Liver (tissue), 9 donors: Measurements from ENCODE around the gene ANKRD28. TPM values are rescaled to one million over a fixed set of nuclear protein-coding genes. Genes with fewer than 3 reads are reported as not detected.

Source experiments
- DNase-seq: peaks from one replicate; pipeline ENCODE4 v3.0.0-alpha.2; 2017; ENCODE audit warnings: low spot score
- H3K27ac ChIP-seq, 2 donors: one replicate each; pipeline ENCODE4 v1.7.0; 2013; ENCODE audit warnings: inconsistent platforms in 2 of 2, low read length in 2 of 2, control low read depth in 1 of 2, low read depth in 1 of 2, mild to moderate bottlenecking in 1 of 2
- H3K27me3 ChIP-seq, 4 donors: one replicate each; pipeline versions ENCODE4 v1.6.1 to v1.7.0; 2013; ENCODE audit warnings: low read length in 3 of 4, inconsistent platforms in 1 of 4, mild to moderate bottlenecking in 1 of 4, moderate library complexity in 1 of 4; ENCODE audit not compliant: control insufficient read depth in 4 of 4, insufficient read depth in 4 of 4
- H3K36me3 ChIP-seq, 4 donors: one replicate each; pipeline versions ENCODE4 v1.6.1 to v1.7.0; 2013; ENCODE audit warnings: low read length in 3 of 4, mild to moderate bottlenecking in 3 of 4, low read depth in 1 of 4, moderate library complexity in 1 of 4; ENCODE audit not compliant: control insufficient read depth in 4 of 4, insufficient read depth in 3 of 4
- H3K4me1 ChIP-seq, 4 donors: one replicate each; pipeline versions ENCODE4 v1.6.1 to v1.7.0; 2013; ENCODE audit warnings: low read length in 3 of 4, mild to moderate bottlenecking in 3 of 4, moderate library complexity in 1 of 4; ENCODE audit not compliant: control insufficient read depth in 4 of 4, insufficient read depth in 4 of 4
- H3K4me3 ChIP-seq, 3 donors: one replicate each; pipeline versions ENCODE4 v1.6.1 to v1.7.0; 2013; ENCODE audit warnings: low read length in 3 of 3, control low read depth in 1 of 3, low read depth in 1 of 3, mild to moderate bottlenecking in 1 of 3
- H3K9ac ChIP-seq, 2 donors: one replicate each; pipeline ENCODE4 v1.7.0; 2013; ENCODE audit warnings: low read length in 2 of 2, mild to moderate bottlenecking in 2 of 2, moderate library complexity in 2 of 2, control low read depth in 1 of 2, low read depth in 1 of 2
- H3K9me3 ChIP-seq, 4 donors: one replicate each; pipeline versions ENCODE4 v1.6.1 to v1.7.0; 2013; ENCODE audit warnings: low read length in 3 of 4; ENCODE audit not compliant: control insufficient read depth in 4 of 4
- ATF3 ChIP-seq: IDR thresholded peaks from 2 replicates; pipeline ENCODE4 v1.6.1; 2016; ENCODE audit warnings: antibody characterized with exemption
- CTCF ChIP-seq: fragments of 150-350 bp; IDR thresholded peaks from 2 replicates; pipeline ENCODE4 v1.5.1; 2017; ENCODE audit warnings: improper control_type of control experiment, low read depth, low read length; ENCODE audit not compliant: missing input control
- EGR1 ChIP-seq, 2 donors: IDR thresholded peaks; 2 replicates each; pipeline ENCODE4 v1.6.1; 2016 to 2018; ENCODE audit warnings: antibody characterized with exemption in 2 of 2, low read depth in 2 of 2
- FOXA1 ChIP-seq: IDR thresholded peaks from 2 replicates; pipeline ENCODE4 v1.6.1; 2016; ENCODE audit warnings: antibody characterized with exemption
- FOXA2 ChIP-seq: IDR thresholded peaks from 2 replicates; pipeline ENCODE4 v1.6.1; 2016; ENCODE audit warnings: antibody characterized with exemption
- GABPA ChIP-seq, 2 donors: IDR thresholded peaks in 1 of 2; conservative IDR thresholded peaks in 1 of 2; 2 replicates each; pipeline ENCODE4 v1.6.1; 2016; ENCODE audit warnings: antibody characterized with exemption in 2 of 2, mild to moderate bottlenecking in 1 of 2, moderate library complexity in 1 of 2
- HNF4A ChIP-seq, 2 donors: conservative IDR thresholded peaks; 2 replicates each; pipeline ENCODE4 v1.6.1; 2016; ENCODE audit warnings: antibody characterized with exemption in 2 of 2, mild to moderate bottlenecking in 2 of 2
- HNF4G ChIP-seq: IDR thresholded peaks from 2 replicates; pipeline ENCODE4 v1.6.1; 2016; ENCODE audit warnings: antibody characterized with exemption
- JUND ChIP-seq, 2 donors: IDR thresholded peaks; 2 replicates each; pipeline ENCODE4 v1.6.1; 2016; ENCODE audit warnings: antibody characterized with exemption in 2 of 2
- NR2F2 ChIP-seq: IDR thresholded peaks from 2 replicates; pipeline ENCODE4 v1.6.1; 2016; ENCODE audit warnings: antibody characterized with exemption
- RAD21 ChIP-seq, 2 donors: IDR thresholded peaks; 2 replicates each; pipeline ENCODE4 v1.6.1; 2016; ENCODE audit warnings: antibody characterized with exemption in 2 of 2, mild to moderate bottlenecking in 2 of 2
- RXRA ChIP-seq, 2 donors: IDR thresholded peaks; 2 replicates each; pipeline ENCODE4 v1.6.1; 2017 to 2018; ENCODE audit warnings: antibody characterized with exemption in 2 of 2, mild to moderate bottlenecking in 1 of 2
- SP1 ChIP-seq: IDR thresholded peaks from 2 replicates; pipeline ENCODE4 v1.6.1; 2018; ENCODE audit warnings: antibody characterized with exemption, mild to moderate bottlenecking
- TAF1 ChIP-seq: conservative IDR thresholded peaks from 2 replicates; pipeline ENCODE4 v1.6.1; 2016; ENCODE audit warnings: antibody characterized with exemption, mild to moderate bottlenecking
- YY1 ChIP-seq: IDR thresholded peaks from 2 replicates; pipeline ENCODE4 v1.6.1; 2016; ENCODE audit warnings: antibody characterized with exemption, mild to moderate bottlenecking
- WGBS: extraction: QIAGEN DNeasy Blood & Tissue Kit; methylation state at CpG from one replicate; pipeline ENCODE4 v1.1.7; 2013; 5-methylcytosine and 5-hydroxymethylcytosine counted together
- polyA plus RNA-seq, 2 donors: library from polyadenylated mRNA; stranded (reverse) in 1 of 2; unstranded in 1 of 2; fragments of 200-250 nt in 1 of 2; fragments of >200 nt in 1 of 2; fragmentation: Nextera tagmentation in 1 of 2; extraction: Ambion mirVana in 1 of 2; gene quantifications; one replicate each; pipeline versions ENCODE4 v1.2.1 to v1.2.3, GENCODE V29; 2013 to 2015
- total RNA-seq, 2 donors: library from RNA; depleted of rRNA; stranded (reverse); fragments of >200 nt; gene quantifications; one replicate each; pipeline ENCODE4 v1.2.3, GENCODE V29; 2014
- TF ChIP-seq, protein P1 (sequence below): IDR thresholded peaks from 2 replicates; pipeline ENCODE4 v1.6.1; 2016; ENCODE audit warnings: antibody characterized with exemption, mild to moderate bottlenecking
- TF ChIP-seq, protein P2 (sequence below): IDR thresholded peaks from 2 replicates; pipeline ENCODE4 v1.6.1; 2016; ENCODE audit warnings: antibody characterized with exemption
- TF ChIP-seq, protein P3 (sequence below): IDR thresholded peaks from 2 replicates; pipeline ENCODE4 v1.6.1; 2016; ENCODE audit warnings: antibody characterized with exemption
- donor health status: healthy.
- donor health status: healthy.
- donor health status: healthy.
- donor health status: healthy.
- donor health status: healthy.

Gene ANKRD28
- total and polyA plus RNA-seq, 4 donors = 9.2 to 39.1 (median 16.8) TPM

GRCh38 chr3:15651396-15651795 lies 146.4 kb downstream of the ANKRD28 start:
- peaks cover 0 to 2% (median 0%) of the 10 kb centered on the region in 4 donors for H3K36me3 ChIP-seq
- TF ChIP-seq HNF4G (no peak), RXRA (IDR thresholded peaks at IDR 0.05) (no peak), FOXA1 (no peak), JUND (IDR thresholded peaks at IDR 0.05) (no peak), EGR1 (IDR thresholded peaks at IDR 0.05; ENCODE audit: low read depth in 2 of 2) (no peak), CTCF (no peak), ATF3 (no peak)
- TF ChIP-seq, protein P1, sequence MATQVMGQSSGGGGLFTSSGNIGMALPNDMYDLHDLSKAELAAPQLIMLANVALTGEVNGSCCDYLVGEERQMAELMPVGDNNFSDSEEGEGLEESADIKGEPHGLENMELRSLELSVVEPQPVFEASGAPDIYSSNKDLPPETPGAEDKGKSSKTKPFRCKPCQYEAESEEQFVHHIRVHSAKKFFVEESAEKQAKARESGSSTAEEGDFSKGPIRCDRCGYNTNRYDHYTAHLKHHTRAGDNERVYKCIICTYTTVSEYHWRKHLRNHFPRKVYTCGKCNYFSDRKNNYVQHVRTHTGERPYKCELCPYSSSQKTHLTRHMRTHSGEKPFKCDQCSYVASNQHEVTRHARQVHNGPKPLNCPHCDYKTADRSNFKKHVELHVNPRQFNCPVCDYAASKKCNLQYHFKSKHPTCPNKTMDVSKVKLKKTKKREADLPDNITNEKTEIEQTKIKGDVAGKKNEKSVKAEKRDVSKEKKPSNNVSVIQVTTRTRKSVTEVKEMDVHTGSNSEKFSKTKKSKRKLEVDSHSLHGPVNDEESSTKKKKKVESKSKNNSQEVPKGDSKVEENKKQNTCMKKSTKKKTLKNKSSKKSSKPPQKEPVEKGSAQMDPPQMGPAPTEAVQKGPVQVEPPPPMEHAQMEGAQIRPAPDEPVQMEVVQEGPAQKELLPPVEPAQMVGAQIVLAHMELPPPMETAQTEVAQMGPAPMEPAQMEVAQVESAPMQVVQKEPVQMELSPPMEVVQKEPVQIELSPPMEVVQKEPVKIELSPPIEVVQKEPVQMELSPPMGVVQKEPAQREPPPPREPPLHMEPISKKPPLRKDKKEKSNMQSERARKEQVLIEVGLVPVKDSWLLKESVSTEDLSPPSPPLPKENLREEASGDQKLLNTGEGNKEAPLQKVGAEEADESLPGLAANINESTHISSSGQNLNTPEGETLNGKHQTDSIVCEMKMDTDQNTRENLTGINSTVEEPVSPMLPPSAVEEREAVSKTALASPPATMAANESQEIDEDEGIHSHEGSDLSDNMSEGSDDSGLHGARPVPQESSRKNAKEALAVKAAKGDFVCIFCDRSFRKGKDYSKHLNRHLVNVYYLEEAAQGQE = no peak
- H3K27me3 ChIP-seq = no peaks in the 10 kb centered on the region
- no peak overlapping the region for H3K9ac ChIP-seq
- H3K27ac ChIP-seq = no peak overlapping the region
- WGBS = 78% methylated on average over 8 of the region's 8 CpGs
- no peak overlapping the region for H3K4me3 ChIP-seq
- H3K9me3 ChIP-seq = peaks cover 2 to 5% (median 4%) of the 10 kb centered on the region in 4 donors
- DNase-seq = no peak
- H3K4me1 ChIP-seq = no peaks in the 10 kb centered on the region

- H3K27me3 ChIP-seq = no peaks in the 10 kb centered on the region
- no peak overlapping the region for H3K27ac ChIP-seq
- H3K36me3 ChIP-seq = peaks cover 0 to 10% (median 3%) of the 10 kb centered on the region in 4 donors
- H3K4me3 ChIP-seq = no peak overlapping the region
- no peak overlapping the region for H3K9ac ChIP-seq
- 98% methylated on average over 5 of the region's 5 CpGs for WGBS
- H3K9me3 ChIP-seq = no peaks in the 10 kb centered on the region
- DNase-seq = no peak
- H3K4me1 ChIP-seq = no peaks in the 10 kb centered on the region
- TF ChIP-seq ATF3 (no peak), FOXA2 (no peak), EGR1 (IDR thresholded peaks at IDR 0.05; ENCODE audit: low read depth in 2 of 2) (no peak), CTCF (no peak), FOXA1 (no peak), RAD21 (IDR thresholded peaks at IDR 0.05) (no peak), TAF1 (no peak), RXRA (IDR thresholded peaks at IDR 0.05) (no peak), HNF4G (no peak), SP1 (no peak), GABPA (IDR thresholded peaks at IDR 0.05 in 1 of 2, conservative IDR thresholded peaks at IDR 0.05 in 1 of 2) (no peak), NR2F2 (no peak), YY1 (no peak), HNF4A (conservative IDR thresholded peaks at IDR 0.05) (no peak)
- TF ChIP-seq, protein P1 = no peak
- TF ChIP-seq, protein P2, sequence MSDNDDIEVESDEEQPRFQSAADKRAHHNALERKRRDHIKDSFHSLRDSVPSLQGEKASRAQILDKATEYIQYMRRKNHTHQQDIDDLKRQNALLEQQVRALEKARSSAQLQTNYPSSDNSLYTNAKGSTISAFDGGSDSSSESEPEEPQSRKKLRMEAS = no peak
- TF ChIP-seq, protein P3, sequence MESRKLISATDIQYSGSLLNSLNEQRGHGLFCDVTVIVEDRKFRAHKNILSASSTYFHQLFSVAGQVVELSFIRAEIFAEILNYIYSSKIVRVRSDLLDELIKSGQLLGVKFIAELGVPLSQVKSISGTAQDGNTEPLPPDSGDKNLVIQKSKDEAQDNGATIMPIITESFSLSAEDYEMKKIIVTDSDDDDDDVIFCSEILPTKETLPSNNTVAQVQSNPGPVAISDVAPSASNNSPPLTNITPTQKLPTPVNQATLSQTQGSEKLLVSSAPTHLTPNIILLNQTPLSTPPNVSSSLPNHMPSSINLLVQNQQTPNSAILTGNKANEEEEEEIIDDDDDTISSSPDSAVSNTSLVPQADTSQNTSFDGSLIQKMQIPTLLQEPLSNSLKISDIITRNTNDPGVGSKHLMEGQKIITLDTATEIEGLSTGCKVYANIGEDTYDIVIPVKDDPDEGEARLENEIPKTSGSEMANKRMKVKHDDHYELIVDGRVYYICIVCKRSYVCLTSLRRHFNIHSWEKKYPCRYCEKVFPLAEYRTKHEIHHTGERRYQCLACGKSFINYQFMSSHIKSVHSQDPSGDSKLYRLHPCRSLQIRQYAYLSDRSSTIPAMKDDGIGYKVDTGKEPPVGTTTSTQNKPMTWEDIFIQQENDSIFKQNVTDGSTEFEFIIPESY = no peak
These were observed 147.9 kb downstream of the ANKRD28 start for GRCh38 chr3:15649858-15650257.
